Astrocyte of the spinal cord (primary cell): Measurements from ENCODE around the gene RNF44.
A peak's percentile ranks its signal among the peaks of the same experiment; 100 is the strongest.

Experiments
- DNase-seq: peaks from one replicate; pipeline ENCODE4 v3.0.0; 2011; ENCODE audit warnings: low read depth, low spot score
- H3K4me3 ChIP-seq: 2 replicates; pipeline ENCODE4 v1.5.1; 2011; ENCODE audit warnings: low read depth, mild to moderate bottlenecking, low read length, moderate library complexity
- CTCF ChIP-seq: IDR thresholded peaks from 2 replicates; pipeline ENCODE4 v1.5.1; 2012; ENCODE audit warnings: low read depth, mild to moderate bottlenecking, low read length, inconsistent platforms
- in situ Hi-C: cut with HindIII; loops from 2 replicates; pipeline ENCODE4 v1.10.0; 2017; ENCODE audit warnings: low sequenced_read_pairs

The RNF44 gene

GRCh38 chr5:176514244-176514950 lies 22.8 kb downstream of the RNF44 start:
- in situ Hi-C loops, result no loop called here
- H3K4me3 ChIP-seq, result no peak overlapping the region
- TF ChIP-seq CTCF, result no peak
- DNase-seq, result no peak

DNA sequence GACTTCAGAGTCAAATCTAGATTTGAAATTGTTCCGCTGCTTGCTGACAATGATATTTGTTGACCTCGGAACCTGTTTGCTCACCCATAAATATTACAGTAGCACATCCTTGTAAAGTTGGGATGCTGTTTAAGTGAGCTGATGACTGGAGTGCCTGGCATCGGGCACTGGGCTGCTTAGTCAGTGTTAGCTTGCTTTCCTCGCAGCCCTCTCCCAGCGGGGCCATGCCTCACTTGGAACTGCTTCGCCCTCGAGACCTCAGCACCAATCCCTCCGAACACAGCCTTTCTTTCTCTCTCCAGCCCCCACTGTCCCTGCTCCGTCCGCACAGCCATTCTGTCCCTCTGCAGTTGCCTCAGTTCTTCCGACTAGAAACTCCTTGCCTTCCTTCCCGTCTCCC lies 23.4 kb downstream of the RNF44 start:
- no peak overlapping the region for H3K4me3 ChIP-seq
- in situ Hi-C loops, result no loop called here
- no peak for TF ChIP-seq CTCF
- DNase-seq, result no peak

- DNase-seq, result no peak
- H3K4me3 ChIP-seq, result no peak overlapping the region
- in situ Hi-C loops, result no loop called here
- no peak for TF ChIP-seq CTCF
Measured at GRCh38 chr5:176508603-176509002, 28.6 kb downstream of the RNF44 start.

- in situ Hi-C loops, result no loop called here
- no peak for DNase-seq
- H3K4me3 ChIP-seq, result no peak overlapping the region
- no peak for TF ChIP-seq CTCF
Measured at GRCh38 chr5:176507911-176508310, 29.3 kb downstream of the RNF44 start.

- no peak for DNase-seq
- in situ Hi-C loops, result no loop called here
- H3K4me3 ChIP-seq, result no peak overlapping the region
- TF ChIP-seq CTCF, result no peak
Measured at GRCh38 chr5:176503496-176503895, 33.7 kb downstream of the RNF44 start.

DNA sequence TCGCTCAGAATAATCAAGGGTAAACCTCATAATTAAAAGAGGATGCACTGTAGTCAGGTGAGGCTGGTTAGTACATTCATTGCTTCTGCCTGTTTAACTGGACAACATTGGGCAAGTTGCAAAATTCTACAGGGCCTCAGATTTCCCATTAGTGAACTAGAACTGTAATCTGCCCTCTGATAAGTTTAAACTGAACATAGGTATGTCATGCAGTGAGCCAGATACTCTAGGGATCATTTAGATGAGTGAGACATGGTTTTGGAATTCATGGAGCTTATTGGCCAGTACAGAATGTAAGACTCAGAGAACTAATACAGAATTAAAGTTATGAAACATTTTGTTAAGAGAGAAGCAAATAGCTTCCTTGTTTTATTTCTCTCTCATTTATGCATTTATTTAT lies 35.9 kb downstream of the RNF44 start:
- no peak overlapping the region for H3K4me3 ChIP-seq
- DNase-seq, result peak; percentile 58
- in situ Hi-C loops, result no loop called here
- TF ChIP-seq CTCF, result no peak
